ENCODE results near the gene TRPV3. TPM values are rescaled to one million over a fixed set of nuclear protein-coding genes. Genes with fewer than 3 reads are reported as not detected.

Gene TRPV3
- total and polyA plus RNA-seq, 8 donors: 0.55 to 4.2 (median 1.9) TPM

GRCh38 chr17:3543453-3543852 lies 14.2 kb downstream of the TRPV3 start:
- Histone ChIP-seq H3K4me3 (no peak overlapping the region), H3K36me3 (no peaks in the 10 kb centered on the region), H3K27ac (no peak overlapping the region), H3K9me3 (no peaks in the 10 kb centered on the region), H3K4me1 (no peaks in the 10 kb centered on the region), H3K27me3 (no peaks in the 10 kb centered on the region)
- DNase-seq: no peak
- no peak for TF ChIP-seq CTCF (IDR thresholded peaks at IDR 0.05)
- intact Hi-C loops (cut with DNase I): no loop called here
- ATAC-seq: no peak

- Histone ChIP-seq H3K27ac (no peak overlapping the region), H3K4me3 (no peak overlapping the region), H3K36me3 (no peaks in the 10 kb centered on the region), H3K27me3 (no peaks in the 10 kb centered on the region), H3K9me3 (no peaks in the 10 kb centered on the region), H3K4me1 (no peaks in the 10 kb centered on the region)
- TF ChIP-seq CTCF (IDR thresholded peaks at IDR 0.05): no peak
- DNase-seq (peak in 1 of 4 donors; percentile 18), ATAC-seq (no peak)
- intact Hi-C loops (cut with DNase I): no loop called here
Measured at GRCh38 chr17:3542410-3543088, 15.1 kb downstream of the TRPV3 start.

- H3K27me3 ChIP-seq: peaks cover 0 to 15% of the 10 kb centered on the region in 2 donors
- no peak overlapping the region for H3K4me3 ChIP-seq
- H3K9me3 ChIP-seq: no peaks in the 10 kb centered on the region
- no peaks in the 10 kb centered on the region for H3K36me3 ChIP-seq
- no peak for TF ChIP-seq CTCF (IDR thresholded peaks at IDR 0.05)
- ATAC-seq: no peak
- no peak overlapping the region for H3K27ac ChIP-seq
- intact Hi-C loops (cut with DNase I): no loop called here
- no peaks in the 10 kb centered on the region for H3K4me1 ChIP-seq
- DNase-seq: no peak
Measured at GRCh38 chr17:3539881-3540540, 17.6 kb downstream of the TRPV3 start.

GRCh38 chr17:3536716-3537115 lies 20.9 kb downstream of the TRPV3 start:
- intact Hi-C loops (cut with DNase I): no loop called here
- Histone ChIP-seq H3K4me3 (no peak overlapping the region), H3K27ac (no peak overlapping the region), H3K36me3 (no peaks in the 10 kb centered on the region), H3K4me1 (no peaks in the 10 kb centered on the region), H3K27me3 (peaks cover 0 to 27% of the 10 kb centered on the region in 2 donors), H3K9me3 (no peaks in the 10 kb centered on the region)
- DNase-seq (peak in 1 of 4 donors; percentile 53), ATAC-seq (no peak)
- no peak for TF ChIP-seq CTCF (IDR thresholded peaks at IDR 0.05)

GRCh38 chr17:3535253-3535995 lies 22.2 kb downstream of the TRPV3 start:
- no peak overlapping the region for H3K27ac ChIP-seq
- no peaks in the 10 kb centered on the region for H3K4me1 ChIP-seq
- DNase-seq: peak in 3 of 4 donors; percentile 44 to 85 (median 67)
- intact Hi-C loops (cut with DNase I): no loop called here
- peak; percentile 45 to 49 for TF ChIP-seq CTCF (IDR thresholded peaks at IDR 0.05)
- ATAC-seq: peak; percentile 96
- peak overlapping the region; percentile 24 to 29 for H3K4me3 ChIP-seq
- H3K27me3 ChIP-seq: peaks cover 0 to 37% of the 10 kb centered on the region in 2 donors
- H3K36me3 ChIP-seq: no peaks in the 10 kb centered on the region
- H3K9me3 ChIP-seq: no peaks in the 10 kb centered on the region

All from left lung (tissue), 10 donors.